ENCODE data around the gene KANSL1. TPM values are rescaled to one million over a fixed set of nuclear protein-coding genes. Genes with fewer than 3 reads are reported as not detected.

Gene KANSL1
- total RNA-seq, 1 experiment from 2014 or later: 72.7 TPM

GRCh38 chr17:46129302-46129701 is 63.9 kb downstream of the KANSL1 start (continued):
- TF ChIP-seq ARID4B (CRISPR knock-in tag; IDR thresholded peaks at IDR 0.05; ENCODE audit: borderline replicate concordance): no peak
- no peak for TF ChIP-seq ZNF281 (CRISPR knock-in tag; IDR thresholded peaks at IDR 0.05)
- TF ChIP-seq E2F4 (CRISPR knock-in tag; IDR thresholded peaks at IDR 0.05; ENCODE audit: borderline replicate concordance, low read depth): no peak
- no peak for TF ChIP-seq CBFB (CRISPR knock-in tag; IDR thresholded peaks at IDR 0.05; ENCODE audit: low read depth)
- no peak for TF ChIP-seq NFATC4 (CRISPR knock-in tag; IDR thresholded peaks at IDR 0.05)
- no peak for TF ChIP-seq RELA (CRISPR knock-in tag; IDR thresholded peaks at IDR 0.05; ENCODE audit: borderline replicate concordance)
- no peak for TF ChIP-seq ATF3 (CRISPR knock-in tag; conservative IDR thresholded peaks at IDR 0.05)
- no peak for TF ChIP-seq MAX (CRISPR knock-in tag; IDR thresholded peaks at IDR 0.05)

GRCh38 chr17:46128453-46128852 is 64.8 kb downstream of the KANSL1 start:
- ChIA-PET CTCF (interaction anchor here (0.7 to 1.9 kb wide), 2 partner anchors 8 to 65 kb away, joined by 3 to 8 read pairs; partner anchors contain the start of gene KANSL1), POLR2A (no interaction called here)
- H3K4me3 Mint-ChIP-seq: no peak overlapping the region
- ATAC-seq (no peak), DNase-seq (ENCODE audit: low spot score) (no peak)
- TF ChIP-seq ZNF396 (CRISPR knock-in tag; IDR thresholded peaks at IDR 0.05; ENCODE audit: borderline replicate concordance) (no peak), ATF2 (CRISPR knock-in tag; IDR thresholded peaks at IDR 0.05; ENCODE audit: borderline replicate concordance, low read depth) (no peak), NFYB (CRISPR knock-in tag; conservative IDR thresholded peaks at IDR 0.05; ENCODE audit: low read depth) (no peak), IRF2 (CRISPR knock-in tag; IDR thresholded peaks at IDR 0.05; ENCODE audit: borderline replicate concordance, low read depth) (no peak), ZMAT4 (CRISPR knock-in tag; IDR thresholded peaks at IDR 0.05) (no peak), ZNF263 (CRISPR knock-in tag; IDR thresholded peaks at IDR 0.05; ENCODE audit: low read depth) (no peak), ZNF121 (CRISPR knock-in tag; IDR thresholded peaks at IDR 0.05) (no peak), MXD4 (CRISPR knock-in tag; IDR thresholded peaks at IDR 0.05; ENCODE audit: borderline replicate concordance) (no peak), ZNF423 (CRISPR knock-in tag; IDR thresholded peaks at IDR 0.05) (no peak), CREB1 (CRISPR knock-in tag; IDR thresholded peaks at IDR 0.05) (no peak), TEAD1 (CRISPR knock-in tag; IDR thresholded peaks at IDR 0.05) (no peak)
- peak overlapping the region; percentile 3; the same call in 1 of the 2 replicates for H3K27ac Mint-ChIP-seq
- H3K4me1 Mint-ChIP-seq: peaks cover 84% of the 10 kb centered on the region
- H3K27me3 Mint-ChIP-seq (ENCODE audit: low read depth): no peaks in the 10 kb centered on the region
- no peaks in the 10 kb centered on the region for H3K9me3 Mint-ChIP-seq
- no peaks in the 10 kb centered on the region for H3K36me3 Mint-ChIP-seq

Measured in WTC11 (cell line).